HG03460 (cell line): ENCODE data around the gene MAD1L1.
"Not testable (repeated sequence)": the region's sequence is repeated elsewhere in the genome, so short reads cannot be mapped to it uniquely, and the experiment has no call there.

Experiments
- ATAC-seq: cut with Tn5 transposase; IDR thresholded peaks from one replicate; pipeline ENCODE4 v1.9.1; 2021; ENCODE audit not compliant: unreplicated experiment

MAD1L1 gene

GRCh38 chr7:1936531-1937251, 296.1 kb downstream of the MAD1L1 start:
- no peak for ATAC-seq

GRCh38 chr7:1936006-1936310, 296.8 kb downstream of the MAD1L1 start:
- ATAC-seq, result no peak

GRCh38 chr7:1935176-1936005, 297.4 kb downstream of the MAD1L1 start:
- ATAC-seq, result no peak

GRCh38 chr7:1934756-1935155, 298.0 kb downstream of the MAD1L1 start:
- no peak for ATAC-seq

- ATAC-seq, result no peak
These were observed 298.7 kb downstream of the MAD1L1 start for GRCh38 chr7:1934017-1934416.

GRCh38 chr7:1933066-1933750, 299.5 kb downstream of the MAD1L1 start:
- ATAC-seq, result no peak

- ATAC-seq, result no peak
These were observed 300.8 kb downstream of the MAD1L1 start for GRCh38 chr7:1931951-1932270.

- no peak for ATAC-seq
These were observed 301.3 kb downstream of the MAD1L1 start for GRCh38 chr7:1931256-1931950.

GRCh38 chr7:1930381-1931065, 302.2 kb downstream of the MAD1L1 start:
- ATAC-seq, result no peak

- not testable (repeated sequence) for ATAC-seq
These were observed 303.3 kb downstream of the MAD1L1 start for GRCh38 chr7:1929349-1929925.

- ATAC-seq, result no peak
These were observed 303.9 kb downstream of the MAD1L1 start for GRCh38 chr7:1928645-1929348.

GRCh38 chr7:1927937-1928644, 304.7 kb downstream of the MAD1L1 start:
- no peak for ATAC-seq

- ATAC-seq, result no peak
These were observed 305.8 kb downstream of the MAD1L1 start for GRCh38 chr7:1926908-1927306.

GRCh38 chr7:1925973-1926907, 306.5 kb downstream of the MAD1L1 start:
- no peak for ATAC-seq

GRCh38 chr7:1925349-1925748, 307.4 kb downstream of the MAD1L1 start:
- no peak for ATAC-seq

- no peak for ATAC-seq
These were observed 308.4 kb downstream of the MAD1L1 start for GRCh38 chr7:1924258-1924817.

GRCh38 chr7:1923409-1924257, 309.1 kb downstream of the MAD1L1 start:
- ATAC-seq, result no peak
